NB4 (cell line): ENCODE measurements around the gene HS3ST3B1.

Experiments
- POLR2A ChIP-seq: IDR thresholded peaks from 2 replicates; pipeline ENCODE4 v1.6.1; 2011; ENCODE audit warnings: mild to moderate bottlenecking; ENCODE audit not compliant: insufficient read length; ENCODE audit errors: extremely low read depth
- TF ChIP-seq, protein P1 (sequence below): IDR thresholded peaks from one replicate; pipeline ENCODE4 v1.5.1; 2012; ENCODE audit warnings: low read depth, low read length

DNA sequence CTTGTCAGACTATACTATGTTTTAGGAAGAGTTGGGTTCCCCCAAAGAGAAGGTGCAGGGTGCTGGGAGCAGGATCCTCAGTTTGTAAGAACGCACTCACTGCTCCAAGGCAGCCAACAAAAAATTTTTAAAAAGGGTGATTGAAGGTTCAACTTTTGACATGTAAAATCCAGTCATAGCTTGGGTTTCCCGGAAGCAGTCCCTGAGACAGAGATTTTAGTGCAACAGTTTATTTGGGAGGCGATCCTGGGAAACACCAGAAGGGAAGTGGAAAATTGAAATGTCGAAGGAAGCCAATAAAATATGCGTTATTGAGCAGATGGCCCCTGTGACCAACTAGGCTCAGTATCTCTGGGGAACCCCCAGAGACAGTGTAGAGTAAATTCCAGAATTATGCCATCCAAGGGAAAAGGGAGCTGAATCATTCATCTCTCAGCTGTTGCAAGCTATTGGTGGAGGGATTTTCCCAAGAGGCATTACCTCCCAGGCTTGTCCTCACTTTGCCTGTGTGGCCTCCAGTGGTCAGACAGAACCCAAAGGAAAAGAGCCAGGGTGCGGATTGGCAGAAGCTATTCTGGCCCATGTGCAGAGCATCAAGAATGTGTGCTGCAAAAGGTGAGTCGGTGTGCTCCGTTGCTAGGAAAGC, 72.9 kb downstream of the HS3ST3B1 start:
- TF ChIP-seq POLR2A: no peak
- TF ChIP-seq, protein P1, sequence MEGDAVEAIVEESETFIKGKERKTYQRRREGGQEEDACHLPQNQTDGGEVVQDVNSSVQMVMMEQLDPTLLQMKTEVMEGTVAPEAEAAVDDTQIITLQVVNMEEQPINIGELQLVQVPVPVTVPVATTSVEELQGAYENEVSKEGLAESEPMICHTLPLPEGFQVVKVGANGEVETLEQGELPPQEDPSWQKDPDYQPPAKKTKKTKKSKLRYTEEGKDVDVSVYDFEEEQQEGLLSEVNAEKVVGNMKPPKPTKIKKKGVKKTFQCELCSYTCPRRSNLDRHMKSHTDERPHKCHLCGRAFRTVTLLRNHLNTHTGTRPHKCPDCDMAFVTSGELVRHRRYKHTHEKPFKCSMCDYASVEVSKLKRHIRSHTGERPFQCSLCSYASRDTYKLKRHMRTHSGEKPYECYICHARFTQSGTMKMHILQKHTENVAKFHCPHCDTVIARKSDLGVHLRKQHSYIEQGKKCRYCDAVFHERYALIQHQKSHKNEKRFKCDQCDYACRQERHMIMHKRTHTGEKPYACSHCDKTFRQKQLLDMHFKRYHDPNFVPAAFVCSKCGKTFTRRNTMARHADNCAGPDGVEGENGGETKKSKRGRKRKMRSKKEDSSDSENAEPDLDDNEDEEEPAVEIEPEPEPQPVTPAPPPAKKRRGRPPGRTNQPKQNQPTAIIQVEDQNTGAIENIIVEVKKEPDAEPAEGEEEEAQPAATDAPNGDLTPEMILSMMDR: no peak
